Esophagus squamous epithelium (tissue), 4 donors: ENCODE results near the gene WDR75.

ENCODE experiments used
- CTCF ChIP-seq, 6 experiments: fragments of 450-650 bp in 4 of 6; fragments of 200-600 bp in 2 of 6; sonication (generic) in 2 of 6; IDR thresholded peaks; one replicate each; pipeline ENCODE4 v1.5.1; 2016 to 2019; ENCODE audit warnings: antibody characterized with exemption in 6 of 6, mild to moderate bottlenecking in 4 of 6, moderate library complexity in 4 of 6
- POLR2A ChIP-seq, 4 donors: fragments of 450-650 bp; IDR thresholded peaks; one replicate each; pipeline ENCODE4 v1.6.1; 2017; ENCODE audit warnings: antibody characterized with exemption in 4 of 4, mild to moderate bottlenecking in 4 of 4, moderate library complexity in 3 of 4

- TF ChIP-seq CTCF (IDR thresholded peaks at IDR 0.05) = no peak
- no peak for TF ChIP-seq POLR2A (IDR thresholded peaks at IDR 0.05)
Measured at GRCh38 chr2:189512879-189513278, 71.6 kb downstream of the WDR75 start.
